ENCODE results near the gene SLC2A4.

DNA sequence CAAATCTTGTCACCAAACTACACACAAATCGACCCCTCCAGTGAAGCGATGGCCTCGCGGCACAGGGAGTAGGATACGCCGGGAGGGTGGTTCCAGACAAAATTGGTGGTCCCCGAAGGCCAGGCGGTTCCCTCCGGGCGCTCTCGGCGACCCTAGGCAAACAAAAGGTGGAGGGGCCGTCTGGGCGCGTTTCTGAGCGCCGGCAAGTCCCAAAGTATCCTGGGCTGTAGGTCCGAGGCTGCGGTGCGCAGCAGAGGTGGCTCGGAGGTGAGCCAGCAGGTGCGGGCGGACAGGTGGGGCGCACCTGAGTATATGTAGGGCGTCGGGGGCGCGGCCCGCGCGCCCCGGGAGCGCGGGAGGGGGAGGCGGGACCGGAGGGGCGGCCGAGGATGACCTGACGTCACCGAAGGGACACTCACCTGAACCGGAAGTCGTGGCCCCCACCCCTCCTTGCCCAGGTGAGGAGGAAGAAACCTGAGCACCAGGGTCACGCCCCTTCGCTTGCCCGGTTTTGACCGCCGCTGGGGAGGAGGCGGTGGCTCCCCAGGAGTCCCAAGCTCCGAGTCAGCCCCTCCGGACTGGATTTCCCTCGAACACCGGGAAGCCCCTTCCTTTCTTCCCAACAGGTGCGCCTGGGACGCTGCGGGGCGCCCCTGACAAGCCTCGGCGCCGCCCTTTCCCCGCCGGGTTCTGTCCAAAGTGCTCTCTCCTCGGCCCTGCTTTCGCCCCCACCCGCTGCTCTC lies 19.2 kb upstream of the SLC2A4 start, which contains the start of gene CLDN7:
- TF ChIP-seq, protein P1, sequence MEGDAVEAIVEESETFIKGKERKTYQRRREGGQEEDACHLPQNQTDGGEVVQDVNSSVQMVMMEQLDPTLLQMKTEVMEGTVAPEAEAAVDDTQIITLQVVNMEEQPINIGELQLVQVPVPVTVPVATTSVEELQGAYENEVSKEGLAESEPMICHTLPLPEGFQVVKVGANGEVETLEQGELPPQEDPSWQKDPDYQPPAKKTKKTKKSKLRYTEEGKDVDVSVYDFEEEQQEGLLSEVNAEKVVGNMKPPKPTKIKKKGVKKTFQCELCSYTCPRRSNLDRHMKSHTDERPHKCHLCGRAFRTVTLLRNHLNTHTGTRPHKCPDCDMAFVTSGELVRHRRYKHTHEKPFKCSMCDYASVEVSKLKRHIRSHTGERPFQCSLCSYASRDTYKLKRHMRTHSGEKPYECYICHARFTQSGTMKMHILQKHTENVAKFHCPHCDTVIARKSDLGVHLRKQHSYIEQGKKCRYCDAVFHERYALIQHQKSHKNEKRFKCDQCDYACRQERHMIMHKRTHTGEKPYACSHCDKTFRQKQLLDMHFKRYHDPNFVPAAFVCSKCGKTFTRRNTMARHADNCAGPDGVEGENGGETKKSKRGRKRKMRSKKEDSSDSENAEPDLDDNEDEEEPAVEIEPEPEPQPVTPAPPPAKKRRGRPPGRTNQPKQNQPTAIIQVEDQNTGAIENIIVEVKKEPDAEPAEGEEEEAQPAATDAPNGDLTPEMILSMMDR (IDR thresholded peaks at IDR 0.05): no peak
- TF ChIP-seq POLR2A (IDR thresholded peaks at IDR 0.05) (no peak), EP300 (IDR thresholded peaks at IDR 0.05) (no peak)
